GM20431 (cell line): ENCODE results near the gene ZSWIM1.
"Not testable (repeated sequence)": the region's sequence is repeated elsewhere in the genome, so short reads cannot be mapped to it uniquely, and the experiment has no call there.

Experiments
- in situ Hi-C: fragments of 300-500 bp; cut with MseI, MboI; formaldehyde crosslinking; loops from one replicate; pipeline ENCODE4 v1.15.0; 2020; ENCODE audit warnings: low sequenced_read_pairs; ENCODE audit not compliant: unreplicated experiment

Gene ZSWIM1

GRCh38 chr20:45921337-45922189 lies 40.5 kb downstream of the ZSWIM1 start:
- in situ Hi-C loops, result no loop called here

DNA sequence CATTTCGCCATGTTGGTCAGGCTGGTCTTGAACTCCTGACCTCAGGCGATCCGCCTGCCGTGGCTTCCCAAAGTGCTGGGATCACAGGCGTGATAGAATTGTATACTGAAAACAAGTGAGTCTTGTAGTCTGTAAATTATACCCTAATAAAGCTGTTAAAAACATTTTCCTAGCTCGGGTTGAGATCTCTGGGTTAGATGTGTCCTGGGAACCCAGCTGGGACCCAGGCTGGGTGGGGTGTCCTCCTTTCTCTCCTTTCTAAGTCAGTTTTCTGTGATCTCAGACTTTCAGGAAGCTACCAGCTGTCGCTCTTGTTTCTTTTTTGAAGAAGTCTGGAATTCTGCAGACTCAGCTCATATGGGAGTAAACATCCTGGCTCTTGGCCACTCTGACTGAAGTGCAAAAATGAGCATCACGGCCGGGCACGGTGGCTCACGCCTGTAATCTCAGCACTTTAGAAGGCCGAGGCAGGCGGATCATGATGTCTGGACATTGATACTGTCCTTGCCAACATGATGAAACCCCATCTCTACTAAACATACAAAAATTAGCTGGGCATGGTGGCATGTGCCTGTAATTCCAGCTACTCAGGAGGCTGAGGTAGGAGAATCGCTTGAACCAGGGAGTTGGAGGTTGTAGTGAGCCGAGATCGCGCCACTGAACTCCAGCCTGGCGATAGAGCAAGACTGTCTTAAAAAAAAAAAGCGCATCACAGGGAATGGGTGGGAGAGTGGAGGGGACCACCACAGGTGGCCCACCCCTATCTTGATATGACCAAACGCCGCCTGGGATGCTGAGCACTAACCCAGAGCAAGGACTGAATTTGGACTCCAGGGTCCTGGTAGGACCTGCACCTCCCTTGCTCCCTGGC lies 43.6 kb downstream of the ZSWIM1 start:
- in situ Hi-C loops, result no loop called here

DNA sequence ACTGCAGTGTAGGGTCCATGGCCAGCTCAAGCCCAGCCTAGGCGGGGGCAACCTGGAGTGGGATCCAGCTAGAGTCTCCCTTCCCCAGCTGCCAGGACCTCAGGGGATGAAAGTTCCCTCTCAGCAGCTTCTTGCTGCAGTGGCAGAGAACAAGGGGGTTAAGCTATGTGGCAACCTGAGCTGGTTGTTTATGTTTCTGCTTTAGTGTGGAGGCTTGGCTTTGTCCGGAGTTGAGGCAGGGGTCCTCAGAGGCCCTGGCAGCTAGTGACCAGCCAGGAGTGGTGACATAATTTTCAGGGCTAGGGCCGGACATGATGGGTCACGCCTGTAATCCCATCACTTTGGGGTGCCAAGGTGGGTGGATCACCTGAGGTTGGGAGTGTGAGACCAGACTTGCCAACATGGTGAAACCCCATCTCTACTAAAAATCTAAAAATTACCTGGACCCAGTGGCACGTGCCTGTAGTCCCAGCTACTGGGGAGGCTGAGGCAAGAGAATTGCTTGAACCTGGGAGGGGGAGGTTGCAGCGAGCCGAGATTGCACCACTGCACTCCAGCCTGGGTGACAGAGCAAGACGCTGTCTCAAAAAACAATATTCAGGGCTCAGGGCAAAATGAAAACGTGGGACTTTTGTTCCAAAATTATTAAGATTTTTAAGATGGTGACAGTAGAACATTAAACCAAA lies 44.9 kb downstream of the ZSWIM1 start:
- in situ Hi-C loops, result no loop called here

- in situ Hi-C loops, result no loop called here
These were observed 45.7 kb downstream of the ZSWIM1 start for GRCh38 chr20:45926731-45927070.

- in situ Hi-C loops, result no loop called here
These were observed 46.2 kb downstream of the ZSWIM1 start for GRCh38 chr20:45927071-45927878.

DNA sequence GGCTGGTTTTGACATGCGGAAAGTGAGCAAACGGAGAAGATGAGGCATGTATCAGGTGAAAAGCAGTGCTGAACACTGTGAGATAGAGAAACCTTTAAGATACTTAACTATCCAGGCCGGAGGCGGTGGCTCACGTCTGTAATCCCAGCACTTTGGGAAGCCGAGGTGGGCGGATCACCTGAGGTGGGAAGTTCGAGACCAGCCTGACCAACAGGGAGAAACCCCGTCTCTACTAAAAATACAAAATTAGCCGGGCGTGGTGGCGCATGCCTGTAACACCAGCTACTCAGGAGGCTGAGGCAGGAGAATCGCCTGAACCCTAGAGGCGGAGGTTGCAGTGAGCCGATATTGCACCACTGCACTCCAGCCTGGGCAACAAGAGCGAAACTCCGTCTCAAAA lies 50.7 kb downstream of the ZSWIM1 start:
- in situ Hi-C loops, result not testable (repeated sequence)

DNA sequence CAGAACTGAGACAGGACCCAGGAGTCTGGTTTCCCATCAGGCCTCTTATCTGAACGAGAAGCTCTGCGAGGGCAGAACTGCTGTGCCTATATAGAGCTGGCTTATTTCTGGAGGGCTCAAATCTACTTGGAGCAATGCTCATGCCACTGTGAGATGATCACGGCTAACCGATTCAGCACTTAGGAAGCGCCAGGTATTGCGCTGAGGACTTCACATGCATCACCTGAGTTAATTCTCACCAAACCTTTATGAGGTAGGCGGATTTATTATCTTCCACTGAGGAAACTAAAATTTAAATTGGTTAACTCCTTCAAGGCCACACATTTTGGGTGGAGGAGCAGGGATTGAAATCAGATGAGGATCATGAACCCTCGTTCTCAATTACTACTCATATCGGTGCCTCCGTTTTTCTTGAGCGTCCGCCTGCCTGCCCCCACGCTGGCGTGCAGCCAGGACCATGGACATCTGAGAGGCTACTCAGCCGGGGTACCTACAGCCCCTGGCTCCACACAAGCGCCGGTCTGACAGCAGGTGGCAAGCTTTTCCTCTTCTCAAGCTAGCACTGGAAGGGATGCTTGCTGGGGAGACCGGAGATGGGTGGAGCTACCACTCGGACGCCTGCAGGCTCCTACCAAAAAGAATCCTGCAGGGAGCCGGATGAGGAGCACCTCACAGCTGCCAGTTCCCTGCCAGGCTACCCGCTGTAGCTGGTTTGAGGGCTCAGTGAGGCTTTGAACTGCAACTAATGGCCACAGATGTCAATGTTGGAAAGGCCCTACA lies 52.4 kb downstream of the ZSWIM1 start:
- in situ Hi-C loops, result no loop called here

GRCh38 chr20:45934046-45934585 lies 53.1 kb downstream of the ZSWIM1 start:
- in situ Hi-C loops, result no loop called here
